ENCODE results near the gene COX19.

The COX19 gene

GRCh38 chr7:991729-992656 is 16.6 kb upstream of the COX19 start:
- DNase-seq (ENCODE audit: low read depth in 2 of 2) = no peak

- DNase-seq (ENCODE audit: low read depth in 2 of 2) = no peak
These were observed 15.8 kb upstream of the COX19 start for GRCh38 chr7:990933-991728.

GRCh38 chr7:990352-990932 is 15.1 kb upstream of the COX19 start:
- DNase-seq (ENCODE audit: low read depth in 2 of 2) = no peak

- DNase-seq (ENCODE audit: low read depth in 2 of 2) = no peak
These were observed 13.7 kb upstream of the COX19 start for GRCh38 chr7:988963-989529.

- no peak for DNase-seq (ENCODE audit: low read depth in 2 of 2)
These were observed 13.1 kb upstream of the COX19 start for GRCh38 chr7:988426-988911.

GRCh38 chr7:987909-988308 is 12.6 kb upstream of the COX19 start:
- no peak for DNase-seq (ENCODE audit: low read depth in 2 of 2)

- no peak for DNase-seq (ENCODE audit: low read depth in 2 of 2)
These were observed 11.7 kb upstream of the COX19 start for GRCh38 chr7:986766-987751.

GRCh38 chr7:985915-986741 is 10.8 kb upstream of the COX19 start:
- DNase-seq (ENCODE audit: low read depth in 2 of 2) = no peak

- no peak for DNase-seq (ENCODE audit: low read depth in 2 of 2)
These were observed 9.7 kb upstream of the COX19 start for GRCh38 chr7:985127-985416.

GRCh38 chr7:984361-985126 is 9.2 kb upstream of the COX19 start:
- no peak for DNase-seq (ENCODE audit: low read depth in 2 of 2)

GRCh38 chr7:983616-984071 is 8.3 kb upstream of the COX19 start:
- DNase-seq (ENCODE audit: low read depth in 2 of 2) = no peak

- no peak for DNase-seq (ENCODE audit: low read depth in 2 of 2)
These were observed 7.8 kb upstream of the COX19 start, which contains the start of gene CYP2W1 for GRCh38 chr7:983004-983615. CYP2W1 (plus strand) TSS chr7:983181; CDS start chr7:983212, 31 bp downstream.

GRCh38 chr7:982511-983003 is 7.2 kb upstream of the COX19 start:
- no peak for DNase-seq (ENCODE audit: low read depth in 2 of 2)

- no peak for DNase-seq (ENCODE audit: low read depth in 2 of 2)
These were observed 6.6 kb upstream of the COX19 start for GRCh38 chr7:981793-982510.

- no peak for DNase-seq (ENCODE audit: low read depth in 2 of 2)
These were observed 4.7 kb upstream of the COX19 start for GRCh38 chr7:979886-980571.

- no peak for DNase-seq (ENCODE audit: low read depth in 2 of 2)
These were observed 3.8 kb upstream of the COX19 start for GRCh38 chr7:979151-979550.

GRCh38 chr7:978416-979091 is 3.2 kb upstream of the COX19 start:
- no peak for DNase-seq (ENCODE audit: low read depth in 2 of 2)

All from activated CD8-positive, alpha-beta memory T cell treated with anti-CD3 and anti-CD28 coated beads for 4 hours (primary cell).